Stimulated activated CD8-positive, alpha-beta memory T cell treated with anti-CD3 and anti-CD28 coated beads, Interleukin-7, amount 100 ng/mL, for 1 hour (primary cell): Measurements from ENCODE around the gene SOX11.
"Not testable (repeated sequence)": the region's sequence is repeated elsewhere in the genome, so short reads cannot be mapped to it uniquely, and the experiment has no call there.

Source experiments
- DNase-seq, 2 donors: peaks; one replicate each; pipeline ENCODE4 v3.0.0-alpha.2; 2020; ENCODE audit warnings: low read depth in 2 of 2

The SOX11 gene

GRCh38 chr2:5691985-5692529 lies at the start of gene SOX11:
Gene SOX11, plus strand, starts transcription at chr2:5692384. Its CDS starts 338 bp downstream, at chr2:5692722.
- no peak for DNase-seq

- DNase-seq: not testable (repeated sequence)
Measured at GRCh38 chr2:5652734-5653133, 39.5 kb upstream of the SOX11 start.

- not testable (repeated sequence) for DNase-seq
Measured at GRCh38 chr2:5653756-5654155, 38.4 kb upstream of the SOX11 start.

DNA sequence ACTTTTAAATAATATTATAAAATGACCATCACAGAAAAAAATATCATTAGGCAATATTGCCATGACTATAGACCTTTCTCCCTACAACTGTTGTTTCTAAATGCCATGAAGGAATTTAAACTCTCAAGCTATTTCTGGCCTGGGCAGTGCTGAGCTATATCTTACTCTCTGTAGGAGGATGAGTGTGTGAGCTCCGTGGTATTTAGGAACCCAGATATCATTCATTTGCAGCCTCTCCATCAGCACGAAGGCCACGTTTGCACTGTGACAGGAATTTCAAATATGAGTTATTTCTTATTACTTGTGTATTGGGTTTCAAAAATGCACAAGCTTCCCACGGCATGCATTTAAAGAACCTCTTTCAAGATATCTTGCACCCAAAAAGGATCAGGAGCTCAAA lies 35.0 kb upstream of the SOX11 start:
- DNase-seq: no peak

DNA sequence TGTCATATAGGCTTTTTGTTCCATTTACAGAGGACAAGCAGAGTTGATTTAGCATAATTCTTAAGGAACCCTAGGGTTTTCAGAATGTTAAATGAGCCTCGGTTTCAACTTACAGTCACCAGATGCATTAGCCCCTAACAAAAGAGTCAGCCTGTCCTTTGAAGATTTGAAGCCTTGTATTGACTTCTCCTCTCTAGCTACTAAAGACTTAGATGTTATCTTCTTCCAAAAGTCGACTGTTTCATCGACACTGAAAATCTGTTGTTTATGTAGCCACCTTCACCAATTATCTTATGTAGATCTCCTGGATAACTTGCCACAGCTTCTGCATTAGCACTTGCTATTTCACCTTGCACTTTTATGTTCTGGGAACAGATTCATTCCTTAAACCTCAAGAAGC lies 31.6 kb upstream of the SOX11 start:
- DNase-seq: no peak

GRCh38 chr2:5661362-5661761 lies 30.8 kb upstream of the SOX11 start:
- no peak for DNase-seq

DNA sequence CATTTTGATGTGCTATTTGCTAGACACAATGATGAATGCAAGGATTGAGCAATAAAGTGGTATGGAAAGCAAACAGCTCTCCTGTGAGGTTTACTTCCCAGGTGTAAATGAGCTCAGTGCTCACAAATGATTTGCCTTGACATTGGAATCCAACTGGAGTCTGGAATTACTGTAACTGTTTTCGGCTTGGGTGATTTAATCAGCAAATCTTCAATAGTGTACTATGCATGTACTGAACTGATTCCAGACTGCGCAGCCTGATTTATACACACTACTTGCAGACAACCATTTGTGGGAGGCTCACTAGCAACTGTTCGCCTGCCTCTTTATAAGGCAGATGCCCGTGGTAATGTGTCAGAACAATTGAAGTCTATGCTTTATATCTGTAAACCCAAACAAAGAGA lies 27.9 kb upstream of the SOX11 start:
- no peak for DNase-seq

DNA sequence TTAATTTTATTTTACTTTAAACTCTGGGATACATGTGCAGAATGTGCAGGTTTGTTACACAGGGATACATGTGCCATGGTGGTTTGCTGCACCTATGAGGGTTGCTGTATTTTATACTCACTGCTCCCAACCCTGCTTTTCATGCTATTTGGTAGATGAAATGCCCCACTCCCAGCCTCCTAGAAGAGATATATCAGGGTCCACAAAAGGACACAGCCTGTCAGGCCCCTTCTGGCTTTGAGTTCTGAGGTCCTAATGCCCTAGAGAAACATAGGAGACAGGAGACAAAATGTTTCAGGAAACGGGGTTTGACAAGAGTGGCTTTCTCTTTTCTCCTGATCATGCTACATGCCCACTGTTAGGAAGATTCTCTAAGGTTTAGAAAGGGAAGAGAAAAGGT lies 27.1 kb upstream of the SOX11 start:
- DNase-seq: no peak

GRCh38 chr2:5666798-5667197 lies 25.4 kb upstream of the SOX11 start:
- no peak for DNase-seq

GRCh38 chr2:5667655-5668054 lies 24.5 kb upstream of the SOX11 start:
- not testable (repeated sequence) for DNase-seq

DNA sequence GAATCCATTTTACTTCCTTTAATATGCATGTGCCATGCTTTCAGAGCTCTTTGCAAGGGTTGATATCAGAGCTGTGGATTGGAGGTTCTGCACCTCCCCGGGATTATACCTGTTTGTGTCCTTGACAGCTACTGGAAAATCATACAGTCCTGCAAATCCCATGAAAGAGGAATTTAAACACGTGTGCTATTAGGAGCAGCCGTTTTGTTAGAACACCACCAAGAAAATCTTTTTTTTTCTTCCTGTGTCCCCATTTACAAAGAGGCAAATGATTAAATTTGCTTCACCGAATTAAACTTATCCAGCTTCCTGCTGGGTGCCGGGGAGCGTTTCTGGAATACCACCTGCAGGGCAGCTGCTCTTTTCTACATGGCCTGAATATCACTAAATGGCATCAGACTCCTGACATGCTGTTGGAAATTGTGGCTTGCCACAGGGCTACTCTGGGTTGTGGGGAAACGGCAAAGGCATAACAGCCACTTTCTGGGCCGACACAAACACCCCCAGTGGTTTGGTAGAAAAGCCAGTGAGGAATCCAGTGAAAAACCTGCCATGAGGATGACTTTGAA lies 23.4 kb upstream of the SOX11 start:
- no peak for DNase-seq

GRCh38 chr2:5672749-5673144 lies 19.4 kb upstream of the SOX11 start:
- no peak for DNase-seq

GRCh38 chr2:5673145-5674025 lies 18.8 kb upstream of the SOX11 start:
- DNase-seq: no peak

DNA sequence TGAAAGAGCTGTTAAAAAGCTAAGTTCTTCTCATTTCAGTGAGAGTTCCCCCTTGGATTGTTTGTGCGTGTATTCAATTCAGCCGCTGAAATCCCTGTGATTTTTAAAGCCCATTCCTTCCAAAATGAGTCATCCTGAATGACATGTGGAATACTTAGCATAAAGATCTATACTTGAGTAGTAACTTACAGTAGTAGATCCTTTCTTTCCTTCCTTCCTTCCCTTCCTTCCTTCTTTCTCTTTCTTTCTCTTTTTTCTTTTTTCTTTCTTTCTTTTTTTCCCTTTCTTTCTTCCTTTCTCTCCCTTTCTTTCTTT lies 18.2 kb upstream of the SOX11 start:
- DNase-seq: no peak

- no peak for DNase-seq
Measured at GRCh38 chr2:5677133-5677532, 15.1 kb upstream of the SOX11 start.

GRCh38 chr2:5683471-5683870 lies 8.7 kb upstream of the SOX11 start:
- no peak for DNase-seq

DNA sequence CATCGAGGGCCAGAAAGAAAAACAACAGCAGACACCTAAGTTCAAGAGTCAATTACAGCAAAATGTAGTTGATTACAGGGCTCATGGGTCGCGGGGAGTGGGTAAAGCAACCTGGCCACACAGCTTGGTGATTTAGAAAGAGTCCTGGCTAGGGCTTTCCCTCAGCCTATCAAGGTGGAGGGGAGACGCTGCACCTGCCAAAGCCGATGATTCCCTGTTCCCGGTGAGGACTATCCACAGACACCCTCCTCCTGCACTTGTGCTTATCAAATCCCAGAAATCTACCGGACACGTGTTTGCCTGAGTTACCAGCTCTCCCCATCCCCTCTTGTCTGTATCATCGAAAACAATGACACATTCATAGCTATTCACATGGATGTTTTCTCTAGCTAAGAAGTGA lies 7.0 kb upstream of the SOX11 start:
- DNase-seq: no peak

DNA sequence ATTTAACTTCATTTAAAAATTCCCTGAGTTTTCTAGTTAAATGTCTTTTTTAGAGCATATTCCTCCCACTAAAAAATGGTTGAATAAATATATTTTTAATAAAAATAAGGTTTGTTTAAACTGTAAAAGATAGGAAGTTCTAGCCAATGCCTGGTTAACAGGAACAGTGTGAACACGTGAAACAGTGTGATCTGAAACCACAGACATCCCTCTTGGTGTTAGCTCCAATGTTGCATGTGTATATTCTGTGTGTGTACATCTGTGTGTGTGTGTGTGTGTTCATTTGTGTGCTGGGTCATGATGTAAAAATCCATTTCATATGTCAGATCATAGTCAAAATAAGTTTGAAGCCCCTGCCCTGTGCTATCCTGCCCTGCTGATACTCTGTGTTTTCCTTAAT lies 6.1 kb upstream of the SOX11 start:
- DNase-seq: no peak

GRCh38 chr2:5686536-5686935 lies 5.6 kb upstream of the SOX11 start:
- DNase-seq: no peak

- DNase-seq: no peak
Measured at GRCh38 chr2:5689750-5690149, 2.4 kb upstream of the SOX11 start.

GRCh38 chr2:5690286-5690685 lies 1.9 kb upstream of the SOX11 start:
- DNase-seq: no peak

DNA sequence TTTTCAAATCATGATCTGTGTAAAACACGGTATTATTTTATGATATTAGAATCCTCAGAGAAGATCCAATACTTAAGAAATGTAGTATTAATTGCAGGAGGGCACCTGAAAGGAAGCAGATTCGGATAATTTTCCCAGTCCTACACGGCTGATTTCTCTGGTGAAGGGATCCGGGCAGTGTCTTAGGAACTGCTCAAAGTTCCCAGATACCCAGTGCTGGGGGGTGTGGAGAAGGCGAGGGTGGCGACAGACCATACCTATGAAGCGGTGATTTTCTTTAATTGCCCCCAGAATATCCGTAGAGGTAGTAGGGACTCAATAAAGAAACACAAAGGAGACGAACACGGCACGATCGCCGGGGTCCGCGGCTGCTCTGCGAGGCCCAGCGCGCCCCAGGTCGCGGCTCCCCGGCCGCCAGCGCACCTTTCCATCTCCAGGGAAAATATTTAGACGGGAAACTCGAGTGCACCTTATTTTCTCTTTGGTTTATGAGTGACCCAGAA lies 1.4 kb upstream of the SOX11 start:
- no peak for DNase-seq
